Neural crest cell (in vitro differentiated cells): ENCODE results near the gene GMNN. TPM values are rescaled to one million over a fixed set of nuclear protein-coding genes. Genes with fewer than 3 reads are reported as not detected.

ENCODE experiments used
- DNase-seq: peaks from one replicate; pipeline ENCODE4 v3.0.0; 2021; ENCODE audit warnings: low read depth, mixed read lengths, low spot score
- H3K27ac Mint-ChIP-seq: one replicate; pipeline ENCODE4 v1.8.0; 2021; ENCODE audit warnings: mild to moderate bottlenecking, mixed read lengths; ENCODE audit not compliant: unreplicated experiment
- H3K27me3 Mint-ChIP-seq: 2 replicates; pipeline ENCODE4 v1.8.0; 2021; ENCODE audit warnings: low read depth, mild to moderate bottlenecking, mixed read lengths
- H3K36me3 Mint-ChIP-seq: 2 replicates; pipeline ENCODE4 v1.8.0; 2021; ENCODE audit warnings: low read depth, mild to moderate bottlenecking, mixed read lengths
- H3K4me1 Mint-ChIP-seq: 2 replicates; pipeline ENCODE4 v1.8.0; 2021; ENCODE audit warnings: mixed read lengths
- H3K4me3 Mint-ChIP-seq: one replicate; pipeline ENCODE4 v1.8.0; 2021; ENCODE audit warnings: mild to moderate bottlenecking, mixed read lengths
- H3K9me3 Mint-ChIP-seq: 2 replicates; pipeline ENCODE4 v1.8.0; 2021; ENCODE audit warnings: mixed read lengths
- CTCF ChIP-seq: fragments of 200-600 bp; sonication (generic); conservative IDR thresholded peaks from 2 replicates; pipeline ENCODE4 v1.5.0; 2021; ENCODE audit warnings: antibody characterized with exemption, mild to moderate bottlenecking
- total RNA-seq: library from RNA; stranded (reverse); gene quantifications from 2 replicates; pipeline ENCODE4 v1.2.1, GENCODE V29; 2021

Gene GMNN
- total RNA-seq, 1 donor from 2014 or later, result 112 TPM

DNA sequence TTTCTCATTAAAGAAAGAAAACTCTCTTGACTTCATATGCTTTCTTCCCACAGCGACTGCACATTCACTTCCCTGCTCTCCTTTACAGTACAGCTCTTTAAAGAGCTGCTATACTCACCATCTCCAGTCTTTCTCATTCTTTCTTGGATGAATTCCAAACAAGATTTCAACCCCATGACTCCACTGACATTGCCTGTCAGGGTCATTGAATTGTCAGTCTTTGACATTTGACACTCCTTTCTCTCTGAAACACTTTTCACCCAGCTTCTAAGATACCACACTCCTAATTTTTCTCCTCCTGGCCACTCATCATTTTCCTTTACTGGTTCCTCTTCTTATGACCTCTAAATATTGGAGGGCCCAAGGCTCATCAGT, 24.8 kb downstream of the GMNN start:
- Mint-ChIP-seq H3K36me3 (peaks cover 2% of the 10 kb centered on the region), H3K4me3 (no peak overlapping the region), H3K4me1 (peaks cover 12% of the 10 kb centered on the region), H3K9me3 (no peaks in the 10 kb centered on the region), H3K27me3 (no peaks in the 10 kb centered on the region), H3K27ac (no peak overlapping the region)
- DNase-seq, result no peak
- no peak for TF ChIP-seq CTCF

DNA sequence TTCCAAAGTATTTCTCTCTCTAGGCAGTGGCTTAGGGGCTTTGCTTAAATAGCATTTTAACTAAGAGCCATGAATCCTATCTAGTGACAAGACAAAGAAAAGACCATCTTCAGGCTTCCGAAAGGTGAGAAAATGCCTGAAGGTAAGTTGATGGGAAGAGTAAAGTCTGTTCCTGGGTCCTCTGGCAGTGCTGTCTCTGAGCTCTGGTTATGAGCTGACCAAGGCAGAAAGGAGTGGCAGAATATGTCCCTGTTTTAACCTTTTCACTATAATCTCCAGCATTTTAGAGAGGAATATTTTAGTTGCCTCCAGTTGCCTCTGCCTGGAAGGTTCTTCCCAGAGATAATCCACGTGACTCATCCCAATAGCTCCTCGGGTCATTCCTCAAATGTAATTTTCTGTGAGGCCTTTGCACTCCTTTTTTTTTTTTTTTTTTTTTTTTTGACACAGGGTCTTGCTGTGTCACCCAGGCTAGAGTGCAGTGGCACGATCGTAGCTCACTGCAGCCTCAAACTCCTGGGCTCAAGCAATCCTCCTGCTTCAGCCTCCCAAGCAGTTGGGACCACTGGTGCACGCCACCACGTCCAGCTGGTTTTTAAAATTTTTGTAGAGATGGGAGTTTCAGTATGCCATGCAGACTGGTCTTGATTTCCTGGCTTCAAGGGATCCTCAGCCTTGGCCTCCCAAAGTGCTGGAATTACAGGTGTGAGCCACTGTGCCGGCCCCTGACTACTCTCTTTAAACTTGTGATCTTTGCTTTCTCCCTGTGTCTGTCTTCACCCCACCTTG, 27.7 kb downstream of the GMNN start:
- TF ChIP-seq CTCF, result no peak
- H3K4me1 Mint-ChIP-seq, result peaks cover 12% of the 10 kb centered on the region
- H3K9me3 Mint-ChIP-seq, result no peaks in the 10 kb centered on the region
- H3K27ac Mint-ChIP-seq, result no peak overlapping the region
- no peak overlapping the region for H3K4me3 Mint-ChIP-seq
- DNase-seq, result no peak
- no peaks in the 10 kb centered on the region for H3K27me3 Mint-ChIP-seq
- H3K36me3 Mint-ChIP-seq, result peaks cover 2% of the 10 kb centered on the region

DNA sequence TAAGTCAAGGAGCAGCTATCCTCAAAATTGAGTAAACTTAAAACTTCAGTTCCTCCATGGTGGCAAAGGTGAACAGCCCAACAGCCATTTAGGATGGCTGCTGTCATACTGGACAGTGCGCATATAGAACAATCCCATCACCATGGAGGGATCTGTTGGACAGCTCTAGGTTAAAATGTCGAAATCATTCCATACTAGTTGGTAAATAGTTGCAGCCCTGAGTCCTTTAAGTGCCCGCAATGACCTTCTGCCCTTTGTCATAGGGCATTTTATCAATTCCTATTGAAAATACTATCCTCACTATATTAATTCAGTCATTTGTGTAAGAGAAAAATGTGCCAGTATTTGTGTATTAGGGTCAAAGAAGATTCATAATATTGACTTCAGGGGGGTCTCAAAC, 32.8 kb downstream of the GMNN start:
- no peak for TF ChIP-seq CTCF
- no peaks in the 10 kb centered on the region for H3K36me3 Mint-ChIP-seq
- no peak for DNase-seq
- no peaks in the 10 kb centered on the region for H3K27me3 Mint-ChIP-seq
- no peak overlapping the region for H3K4me3 Mint-ChIP-seq
- no peaks in the 10 kb centered on the region for H3K9me3 Mint-ChIP-seq
- no peak overlapping the region for H3K27ac Mint-ChIP-seq
- peaks cover 4% of the 10 kb centered on the region for H3K4me1 Mint-ChIP-seq

DNA sequence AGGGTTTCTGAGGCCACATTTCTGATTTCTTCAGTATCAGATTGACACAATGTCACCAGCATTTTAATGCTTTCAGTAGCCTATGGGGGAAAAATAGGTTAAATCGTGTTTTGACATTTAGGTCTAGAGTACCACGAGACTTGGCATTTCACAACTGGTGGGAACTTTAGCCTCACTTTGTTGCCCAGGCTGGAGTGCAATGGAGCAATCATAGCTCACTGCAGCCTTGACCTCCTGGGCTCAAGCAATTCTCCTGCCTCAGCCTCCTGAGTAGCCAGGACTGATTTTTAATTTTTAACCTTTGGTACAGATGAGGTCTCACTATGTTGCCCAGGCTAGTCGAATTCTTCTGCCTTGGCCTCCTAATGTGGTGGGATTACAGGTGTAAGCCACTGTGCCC, 35.0 kb downstream of the GMNN start:
- Mint-ChIP-seq H3K27me3 (no peaks in the 10 kb centered on the region), H3K9me3 (no peaks in the 10 kb centered on the region), H3K27ac (no peak overlapping the region), H3K36me3 (no peaks in the 10 kb centered on the region), H3K4me1 (no peaks in the 10 kb centered on the region), H3K4me3 (no peak overlapping the region)
- DNase-seq, result no peak
- no peak for TF ChIP-seq CTCF

DNA sequence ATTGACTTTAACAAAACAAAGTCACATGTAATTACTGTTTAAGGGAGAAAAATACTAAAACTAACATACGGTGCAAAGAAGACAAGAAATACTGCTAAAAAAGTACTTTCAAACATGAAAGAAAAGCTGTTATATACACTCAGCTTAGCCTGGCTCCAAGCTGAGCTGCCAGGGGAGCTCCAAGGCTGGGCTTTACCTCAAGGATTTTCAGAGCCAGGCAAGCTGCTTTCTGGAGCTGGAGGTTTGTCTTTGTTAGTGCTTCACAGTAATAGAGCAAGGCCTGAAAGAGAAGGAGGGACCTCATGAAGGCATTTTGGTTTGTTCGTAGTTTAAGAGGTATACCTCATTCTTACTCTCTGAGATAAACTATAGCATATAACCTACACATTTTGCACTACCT, 43.6 kb downstream of the GMNN start:
- no peak for TF ChIP-seq CTCF
- H3K9me3 Mint-ChIP-seq, result no peaks in the 10 kb centered on the region
- no peak overlapping the region for H3K4me3 Mint-ChIP-seq
- no peak overlapping the region for H3K27ac Mint-ChIP-seq
- no peaks in the 10 kb centered on the region for H3K4me1 Mint-ChIP-seq
- no peaks in the 10 kb centered on the region for H3K27me3 Mint-ChIP-seq
- DNase-seq, result no peak
- H3K36me3 Mint-ChIP-seq, result no peaks in the 10 kb centered on the region
